ENCODE measurements around the gene SETD1B. TPM values are rescaled to one million over a fixed set of nuclear protein-coding genes. Genes with fewer than 3 reads are reported as not detected.
A peak's percentile ranks its signal among the peaks of the same experiment; 100 is the strongest.
"Not testable (repeated sequence)": the region's sequence is repeated elsewhere in the genome, so short reads cannot be mapped to it uniquely, and the experiment has no call there.

Gene SETD1B
- total RNA-seq, 1 donor: 4.7 TPM

- H3K4me3 ChIP-seq (ENCODE audit: low read depth, low read length): no peak overlapping the region
- DNase-seq (ENCODE audit: low read depth): no peak
- TF ChIP-seq, protein P1, sequence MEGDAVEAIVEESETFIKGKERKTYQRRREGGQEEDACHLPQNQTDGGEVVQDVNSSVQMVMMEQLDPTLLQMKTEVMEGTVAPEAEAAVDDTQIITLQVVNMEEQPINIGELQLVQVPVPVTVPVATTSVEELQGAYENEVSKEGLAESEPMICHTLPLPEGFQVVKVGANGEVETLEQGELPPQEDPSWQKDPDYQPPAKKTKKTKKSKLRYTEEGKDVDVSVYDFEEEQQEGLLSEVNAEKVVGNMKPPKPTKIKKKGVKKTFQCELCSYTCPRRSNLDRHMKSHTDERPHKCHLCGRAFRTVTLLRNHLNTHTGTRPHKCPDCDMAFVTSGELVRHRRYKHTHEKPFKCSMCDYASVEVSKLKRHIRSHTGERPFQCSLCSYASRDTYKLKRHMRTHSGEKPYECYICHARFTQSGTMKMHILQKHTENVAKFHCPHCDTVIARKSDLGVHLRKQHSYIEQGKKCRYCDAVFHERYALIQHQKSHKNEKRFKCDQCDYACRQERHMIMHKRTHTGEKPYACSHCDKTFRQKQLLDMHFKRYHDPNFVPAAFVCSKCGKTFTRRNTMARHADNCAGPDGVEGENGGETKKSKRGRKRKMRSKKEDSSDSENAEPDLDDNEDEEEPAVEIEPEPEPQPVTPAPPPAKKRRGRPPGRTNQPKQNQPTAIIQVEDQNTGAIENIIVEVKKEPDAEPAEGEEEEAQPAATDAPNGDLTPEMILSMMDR (IDR thresholded peaks at IDR 0.05; ENCODE audit: insufficient read depth, low read depth, low read length): no peak
Measured at GRCh38 chr12:121787063-121788025, 16.5 kb upstream of the SETD1B start.

- no peak for DNase-seq (ENCODE audit: low read depth)
- H3K4me3 ChIP-seq (ENCODE audit: low read depth, low read length): no peak overlapping the region
- TF ChIP-seq, protein P1 (IDR thresholded peaks at IDR 0.05; ENCODE audit: insufficient read depth, low read depth, low read length): no peak
Measured at GRCh38 chr12:121788176-121788818, 15.5 kb upstream of the SETD1B start.

DNA sequence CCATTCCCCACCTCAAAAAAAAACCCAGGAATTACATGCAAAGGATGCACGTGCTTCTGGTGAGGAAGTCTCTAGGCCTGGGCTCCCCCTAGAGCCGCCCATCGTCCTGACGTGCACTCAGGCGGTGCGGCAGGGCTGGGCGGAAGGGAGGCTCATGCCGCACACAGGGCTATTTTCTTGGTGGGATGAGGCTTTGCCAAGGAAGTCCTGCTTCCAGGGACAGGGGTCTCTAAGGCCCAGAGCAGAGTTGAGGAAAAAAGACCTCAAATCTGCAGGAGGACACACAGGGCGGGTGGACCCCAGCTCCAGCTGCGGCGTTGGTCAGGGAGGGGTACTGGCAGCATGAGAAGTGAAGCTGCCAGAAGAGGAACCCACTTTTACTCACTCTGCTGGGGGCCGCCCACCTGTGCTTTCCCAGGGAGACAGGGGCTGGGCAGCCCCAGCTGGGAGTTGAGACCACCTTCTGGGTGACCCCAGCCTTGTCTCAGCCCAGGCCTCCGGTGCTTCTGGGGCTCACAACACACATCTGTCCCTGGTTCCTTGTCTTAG, 14.5 kb upstream of the SETD1B start:
- DNase-seq (ENCODE audit: low read depth): no peak
- H3K4me3 ChIP-seq (ENCODE audit: low read depth, low read length): no peak overlapping the region
- TF ChIP-seq, protein P1 (IDR thresholded peaks at IDR 0.05; ENCODE audit: insufficient read depth, low read depth, low read length): no peak

DNA sequence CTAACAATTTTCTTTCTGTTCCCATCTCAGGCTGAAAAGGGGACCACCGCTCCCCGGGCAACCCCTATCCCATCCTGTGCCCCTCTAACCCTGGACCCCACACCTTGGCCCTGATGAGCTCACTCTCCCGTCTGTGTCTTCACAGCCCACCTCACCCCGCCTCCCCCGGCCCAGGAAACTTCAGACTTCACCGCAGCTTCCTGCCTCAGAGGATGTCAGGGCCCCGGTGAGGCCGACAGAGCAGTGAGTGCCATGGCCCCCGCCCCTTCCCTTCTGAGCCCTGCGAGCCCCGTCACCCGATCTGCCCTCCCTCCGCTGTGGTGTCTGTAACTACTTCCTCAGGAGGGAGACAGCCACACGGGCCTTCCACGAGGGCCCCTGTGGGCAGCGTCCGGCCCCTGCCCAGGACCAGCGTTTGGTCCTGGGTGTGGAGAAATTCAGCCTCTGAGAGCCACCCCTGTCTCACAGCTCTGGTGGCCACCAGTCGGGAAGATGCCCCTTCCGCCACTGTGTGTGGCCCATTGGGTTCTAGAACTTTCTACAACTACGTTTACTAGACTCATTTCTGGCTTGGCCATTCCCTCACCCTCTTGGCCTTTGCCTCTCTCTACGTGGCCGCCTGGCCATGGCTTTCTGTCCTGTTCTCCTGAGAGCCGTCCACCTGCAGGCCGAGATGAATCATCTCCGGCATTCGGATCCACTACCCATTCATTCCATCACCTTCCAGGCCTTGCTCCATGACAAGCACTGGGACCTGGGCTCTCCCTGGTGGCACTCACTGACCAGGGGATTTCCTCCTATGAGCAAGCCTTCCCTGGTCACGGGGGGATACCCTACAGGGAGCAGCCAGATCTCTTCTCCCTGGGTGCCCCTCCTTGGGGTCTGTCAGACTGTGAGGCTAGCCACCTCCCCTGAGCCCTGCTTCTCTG, 13.7 kb upstream of the SETD1B start:
- TF ChIP-seq, protein P1 (IDR thresholded peaks at IDR 0.05; ENCODE audit: insufficient read depth, low read depth, low read length): no peak
- H3K4me3 ChIP-seq (ENCODE audit: low read depth, low read length): no peak overlapping the region
- peak; percentile 33 for DNase-seq (ENCODE audit: low read depth)

GRCh38 chr12:121790785-121791184, 13.0 kb upstream of the SETD1B start:
- H3K4me3 ChIP-seq (ENCODE audit: low read depth, low read length); DNase-seq (ENCODE audit: low read depth): not testable (repeated sequence)

- TF ChIP-seq, protein P1 (IDR thresholded peaks at IDR 0.05; ENCODE audit: insufficient read depth, low read depth, low read length): no peak
- H3K4me3 ChIP-seq (ENCODE audit: low read depth, low read length): no peak overlapping the region
- no peak for DNase-seq (ENCODE audit: low read depth)
Measured at GRCh38 chr12:121791671-121792551, 11.9 kb upstream of the SETD1B start.
